Type B pancreatic cell (in vitro differentiated cells): ENCODE measurements around the gene PAPSS1. TPM values are rescaled to one million over a fixed set of nuclear protein-coding genes. Genes with fewer than 3 reads are reported as not detected.

ENCODE experiments used
- DNase-seq: peaks from one replicate; pipeline ENCODE4 v3.0.0; 2021; ENCODE audit warnings: mixed read lengths; ENCODE audit not compliant: unreplicated experiment; ENCODE audit errors: extremely low spot score
- H3K27ac Mint-ChIP-seq: 2 replicates; pipeline ENCODE4 v1.8.0; 2021; ENCODE audit warnings: mild to moderate bottlenecking, mixed read lengths
- H3K27me3 Mint-ChIP-seq: 2 replicates; pipeline ENCODE4 v1.8.0; 2021; ENCODE audit warnings: mixed read lengths
- H3K36me3 Mint-ChIP-seq: 2 replicates; pipeline ENCODE4 v1.8.0; 2021; ENCODE audit warnings: mixed read lengths
- H3K4me1 Mint-ChIP-seq: one replicate; pipeline ENCODE4 v1.8.0; 2021; ENCODE audit warnings: mixed read lengths; ENCODE audit not compliant: unreplicated experiment
- H3K4me3 Mint-ChIP-seq: 2 replicates; pipeline ENCODE4 v1.8.0; 2021; ENCODE audit warnings: mild to moderate bottlenecking, mixed read lengths
- H3K9me3 Mint-ChIP-seq: 2 replicates; pipeline ENCODE4 v1.8.0; 2021; ENCODE audit warnings: mixed read lengths
- total RNA-seq: library from RNA; stranded (reverse); gene quantifications from 2 replicates; pipeline ENCODE4 v1.2.1, GENCODE V29; 2021; ENCODE audit warnings: low replicate concordance
- TF ChIP-seq, protein P1 (sequence below): fragments of 200-600 bp; sonication (generic); conservative IDR thresholded peaks from 2 replicates; pipeline ENCODE4 v1.5.0; 2021; ENCODE audit warnings: antibody characterized with exemption, mild to moderate bottlenecking

The PAPSS1 gene
- total RNA-seq, 1 donor from 2014 or later: 82.0 TPM

DNA sequence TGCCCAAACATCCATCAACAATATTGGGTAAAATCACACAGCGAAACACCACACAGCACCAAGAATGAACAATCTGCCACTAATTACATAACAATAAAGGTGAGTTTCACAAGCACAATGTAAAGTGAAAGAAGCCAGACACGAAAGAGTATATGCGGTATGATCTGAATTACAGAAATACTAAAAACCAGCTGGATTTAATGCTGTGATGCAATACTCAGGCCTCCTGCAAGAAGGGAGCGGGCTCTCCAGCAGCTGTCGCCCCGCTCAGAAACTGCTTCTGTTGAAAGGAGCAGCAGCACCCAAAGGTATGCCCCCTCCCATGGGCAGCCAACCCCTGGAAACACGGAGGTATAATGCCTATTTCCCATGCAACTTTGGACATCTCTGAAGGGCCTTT, 77.0 kb downstream of the PAPSS1 start:
- H3K27me3 Mint-ChIP-seq: no peaks in the 10 kb centered on the region
- no peaks in the 10 kb centered on the region for H3K9me3 Mint-ChIP-seq
- no peak overlapping the region for H3K27ac Mint-ChIP-seq
- no peak for DNase-seq
- no peaks in the 10 kb centered on the region for H3K4me1 Mint-ChIP-seq
- TF ChIP-seq, protein P1, sequence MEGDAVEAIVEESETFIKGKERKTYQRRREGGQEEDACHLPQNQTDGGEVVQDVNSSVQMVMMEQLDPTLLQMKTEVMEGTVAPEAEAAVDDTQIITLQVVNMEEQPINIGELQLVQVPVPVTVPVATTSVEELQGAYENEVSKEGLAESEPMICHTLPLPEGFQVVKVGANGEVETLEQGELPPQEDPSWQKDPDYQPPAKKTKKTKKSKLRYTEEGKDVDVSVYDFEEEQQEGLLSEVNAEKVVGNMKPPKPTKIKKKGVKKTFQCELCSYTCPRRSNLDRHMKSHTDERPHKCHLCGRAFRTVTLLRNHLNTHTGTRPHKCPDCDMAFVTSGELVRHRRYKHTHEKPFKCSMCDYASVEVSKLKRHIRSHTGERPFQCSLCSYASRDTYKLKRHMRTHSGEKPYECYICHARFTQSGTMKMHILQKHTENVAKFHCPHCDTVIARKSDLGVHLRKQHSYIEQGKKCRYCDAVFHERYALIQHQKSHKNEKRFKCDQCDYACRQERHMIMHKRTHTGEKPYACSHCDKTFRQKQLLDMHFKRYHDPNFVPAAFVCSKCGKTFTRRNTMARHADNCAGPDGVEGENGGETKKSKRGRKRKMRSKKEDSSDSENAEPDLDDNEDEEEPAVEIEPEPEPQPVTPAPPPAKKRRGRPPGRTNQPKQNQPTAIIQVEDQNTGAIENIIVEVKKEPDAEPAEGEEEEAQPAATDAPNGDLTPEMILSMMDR: no peak
- peaks cover 47% of the 10 kb centered on the region for H3K36me3 Mint-ChIP-seq
- no peak overlapping the region for H3K4me3 Mint-ChIP-seq

DNA sequence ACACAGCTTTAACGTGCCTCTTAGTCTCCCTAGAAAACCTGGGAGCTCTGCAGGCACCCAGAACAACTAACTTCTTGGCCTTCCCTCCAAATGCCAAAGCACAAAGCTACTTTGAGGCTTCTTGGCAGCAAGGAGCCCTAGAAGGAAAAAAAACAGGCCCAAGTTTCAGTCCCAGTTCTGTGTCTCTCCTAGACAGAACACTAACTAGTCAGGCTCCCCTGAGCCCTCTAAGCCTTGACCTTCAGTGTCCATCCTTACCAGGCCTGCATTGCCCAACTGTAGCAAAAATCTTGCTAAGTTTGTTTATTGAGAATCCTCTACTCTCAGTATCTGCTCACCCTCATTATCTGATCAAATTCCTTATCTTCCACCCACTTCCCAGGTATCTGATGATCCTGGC, 79.2 kb downstream of the PAPSS1 start:
- no peaks in the 10 kb centered on the region for H3K9me3 Mint-ChIP-seq
- TF ChIP-seq, protein P1: no peak
- peaks cover 32% of the 10 kb centered on the region for H3K36me3 Mint-ChIP-seq
- H3K4me3 Mint-ChIP-seq: no peak overlapping the region
- DNase-seq: no peak
- no peaks in the 10 kb centered on the region for H3K27me3 Mint-ChIP-seq
- H3K27ac Mint-ChIP-seq: no peak overlapping the region
- no peaks in the 10 kb centered on the region for H3K4me1 Mint-ChIP-seq

DNA sequence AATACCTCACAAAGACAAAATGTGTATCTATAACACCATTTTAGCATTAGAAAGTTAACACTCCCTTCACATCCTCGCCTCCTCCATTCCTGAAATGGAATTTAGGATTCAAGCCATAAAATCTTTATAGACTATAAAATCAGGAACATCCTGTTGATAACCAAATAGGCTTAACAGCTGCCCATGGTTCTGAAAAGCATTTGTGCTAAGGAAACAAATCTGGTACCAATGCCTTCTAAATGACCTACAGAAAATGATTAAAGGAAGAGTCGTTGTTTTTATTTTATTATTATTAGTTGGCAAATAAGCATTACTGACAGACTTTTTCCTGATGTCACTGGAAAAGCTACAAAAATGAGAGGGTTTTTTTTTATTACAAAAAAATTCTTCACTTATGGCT, 79.8 kb downstream of the PAPSS1 start:
- no peaks in the 10 kb centered on the region for H3K4me1 Mint-ChIP-seq
- no peak overlapping the region for H3K4me3 Mint-ChIP-seq
- no peaks in the 10 kb centered on the region for H3K9me3 Mint-ChIP-seq
- H3K27me3 Mint-ChIP-seq: no peaks in the 10 kb centered on the region
- TF ChIP-seq, protein P1: no peak
- H3K36me3 Mint-ChIP-seq: peaks cover 25% of the 10 kb centered on the region
- H3K27ac Mint-ChIP-seq: no peak overlapping the region
- no peak for DNase-seq

DNA sequence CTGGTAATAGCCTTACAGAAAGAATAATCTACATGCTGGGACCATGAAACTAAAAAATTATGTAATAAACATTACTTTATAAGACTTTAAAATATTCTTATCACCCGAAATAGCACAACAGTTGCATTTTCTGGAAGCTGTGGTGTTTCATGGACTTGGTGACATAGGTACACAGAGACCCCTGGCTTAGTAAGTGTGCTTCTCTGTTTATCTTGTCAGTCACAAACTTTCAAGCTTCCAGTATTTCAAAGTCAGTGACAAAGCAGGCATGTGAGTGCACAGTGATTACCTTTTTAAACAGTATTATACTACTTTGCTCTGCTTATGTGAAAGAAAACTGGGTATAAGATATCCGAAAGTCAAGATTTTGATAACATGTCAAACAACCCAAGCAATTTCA, 84.3 kb downstream of the PAPSS1 start:
- Mint-ChIP-seq H3K4me1 (no peaks in the 10 kb centered on the region), H3K9me3 (no peaks in the 10 kb centered on the region), H3K27ac (no peak overlapping the region), H3K27me3 (no peaks in the 10 kb centered on the region), H3K36me3 (peaks cover 8% of the 10 kb centered on the region), H3K4me3 (no peak overlapping the region)
- DNase-seq: no peak
- TF ChIP-seq, protein P1: no peak

DNA sequence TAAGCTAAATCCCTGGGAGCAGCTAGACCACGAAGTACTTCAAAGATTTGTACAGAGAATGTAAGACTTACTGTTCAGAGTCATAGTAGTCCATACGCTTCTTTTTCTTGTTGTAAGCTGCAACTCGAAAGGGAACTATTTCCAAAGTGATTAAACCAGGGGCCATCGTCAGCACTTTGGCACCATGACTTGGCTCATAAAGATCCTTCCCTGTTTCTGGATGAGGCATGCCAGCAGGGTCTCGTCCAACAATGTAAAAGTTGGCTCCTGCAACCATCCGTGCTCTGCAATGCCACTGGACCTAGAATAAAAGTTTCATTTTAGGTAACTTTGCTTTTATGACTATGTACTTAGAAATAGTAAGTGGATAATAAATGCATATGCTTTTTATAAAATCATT, 88.5 kb downstream of the PAPSS1 start:
- no peak for DNase-seq
- Mint-ChIP-seq H3K4me1 (no peaks in the 10 kb centered on the region), H3K27me3 (no peaks in the 10 kb centered on the region), H3K9me3 (no peaks in the 10 kb centered on the region), H3K4me3 (no peak overlapping the region), H3K36me3 (peaks cover 19% of the 10 kb centered on the region), H3K27ac (no peak overlapping the region)
- TF ChIP-seq, protein P1: no peak

DNA sequence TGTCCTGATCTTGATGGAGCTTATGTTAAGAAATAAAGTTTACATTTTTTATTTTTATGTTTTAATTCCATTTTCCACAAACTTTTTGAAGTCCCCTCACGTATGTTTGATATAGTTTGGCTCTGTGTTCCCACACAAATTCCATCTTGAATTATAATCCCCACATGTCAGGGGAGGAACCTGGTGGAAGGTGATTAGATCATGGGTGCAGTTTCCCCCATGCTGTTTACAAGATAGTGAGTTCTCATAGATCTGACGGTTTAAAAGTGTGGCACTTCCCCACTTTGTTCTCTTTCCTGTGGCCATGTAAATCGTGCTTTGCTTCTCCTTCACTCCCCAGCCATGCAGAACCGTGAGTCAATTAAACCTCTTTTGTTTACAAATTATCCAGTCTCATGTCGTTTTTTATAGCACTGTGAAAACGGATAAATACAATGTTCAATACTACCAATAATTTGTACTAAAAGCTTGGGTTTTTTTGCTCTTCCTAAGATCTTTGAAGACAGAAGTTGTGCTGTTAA, 89.8 kb downstream of the PAPSS1 start:
- no peak for DNase-seq
- peaks cover 24% of the 10 kb centered on the region for H3K36me3 Mint-ChIP-seq
- TF ChIP-seq, protein P1: no peak
- H3K4me1 Mint-ChIP-seq: no peaks in the 10 kb centered on the region
- H3K9me3 Mint-ChIP-seq: no peaks in the 10 kb centered on the region
- no peak overlapping the region for H3K4me3 Mint-ChIP-seq
- H3K27me3 Mint-ChIP-seq: no peaks in the 10 kb centered on the region
- no peak overlapping the region for H3K27ac Mint-ChIP-seq
